Left lung (tissue), 10 donors: ENCODE measurements around the gene SCO1. TPM values are rescaled to one million over a fixed set of nuclear protein-coding genes. Genes with fewer than 3 reads are reported as not detected.

Experiments used
- ATAC-seq: fragments of 200-7000 bp; cut with Tn5 transposase; one replicate; pipeline ENCODE4 v1.9.1; 2020; ENCODE audit warnings: moderate library complexity
- DNase-seq, 4 donors: peaks; one replicate each; pipeline ENCODE4 v3.0.0-alpha.2; 2013 to 2020
- H3K27ac ChIP-seq, 2 donors: fragments of 200-600 bp; sonication (generic) in 1 of 2; one replicate each; pipeline versions ENCODE4 v1.5.0 to v1.8.0; 2020 to 2021
- H3K27me3 ChIP-seq, 2 donors: fragments of 200-600 bp; sonication (generic) in 1 of 2; one replicate each; pipeline versions ENCODE4 v1.5.0 to v1.8.0; 2020 to 2021
- H3K36me3 ChIP-seq, 2 donors: fragments of 200-600 bp; sonication (generic) in 1 of 2; one replicate each; pipeline versions ENCODE4 v1.5.0 to v1.8.0; 2020 to 2021
- H3K4me1 ChIP-seq, 2 donors: fragments of 200-600 bp; one replicate each; pipeline ENCODE4 v1.8.0; 2021
- H3K4me3 ChIP-seq, 2 donors: fragments of 200-600 bp; sonication (generic) in 1 of 2; one replicate each; pipeline versions ENCODE4 v1.5.0 to v1.8.0; 2020 to 2021; ENCODE audit warnings: mild to moderate bottlenecking in 1 of 2
- H3K9me3 ChIP-seq, 2 donors: fragments of 200-600 bp; sonication (generic) in 1 of 2; one replicate each; pipeline versions ENCODE4 v1.5.0 to v1.8.0; 2020 to 2021
- CTCF ChIP-seq, 2 donors: fragments of 200-600 bp; sonication (generic) in 1 of 2; IDR thresholded peaks; one replicate each; pipeline versions ENCODE4 v1.5.0 to v1.8.0; 2021; ENCODE audit warnings: antibody characterized with exemption in 2 of 2
- intact Hi-C, 2 donors: fragments of 100-400 bp; cut with DNase I; formaldehyde crosslinking; loops; one replicate each; pipeline versions ENCODE4 v1.11.2 to v1.14.2; 2022
- polyA plus RNA-seq, 6 donors: library from polyadenylated mRNA; unstranded; fragments of 120-200 nt; gene quantifications; one replicate each; pipeline ENCODE4 v1.2.1, GENCODE V29; 2013; ENCODE audit not compliant: insufficient read length in 6 of 6
- total RNA-seq, 2 donors: library from RNA; stranded (reverse); fragmentation: NEBNext Ultra II Directional; extraction: Animal tissue kit (Norgen Biotek cat#: 25700); gene quantifications; one replicate each; pipeline ENCODE4 v1.2.1, GENCODE V29; 2021
- donor health status: DM: no; HTN: yes; CAD: no.
- donor health status: DM: no; HTN: no; CAD: no.

The SCO1 gene
- total and polyA plus RNA-seq, 8 donors, result 24.5 to 29.6 (median 26.7) TPM

- no peak overlapping the region for H3K27ac ChIP-seq
- no peak for TF ChIP-seq CTCF (IDR thresholded peaks at IDR 0.05)
- H3K36me3 ChIP-seq, result peaks cover 0 to 16% of the 10 kb centered on the region in 2 donors
- H3K4me1 ChIP-seq, result peaks cover 0 to 10% of the 10 kb centered on the region in 2 donors
- H3K9me3 ChIP-seq, result no peaks in the 10 kb centered on the region
- intact Hi-C loops, result no loop called here
- H3K27me3 ChIP-seq, result no peaks in the 10 kb centered on the region
- ATAC-seq (no peak), DNase-seq (no peak)
- H3K4me3 ChIP-seq, result no peak overlapping the region
Measured at GRCh38 chr17:10726196-10726595, 28.9 kb upstream of the SCO1 start.

- H3K27ac ChIP-seq, result no peak overlapping the region
- no peak for TF ChIP-seq CTCF (IDR thresholded peaks at IDR 0.05)
Measured at GRCh38 chr17:10725262-10725661, 27.9 kb upstream of the SCO1 start.

GRCh38 chr17:10724546-10725195, 27.3 kb upstream of the SCO1 start:
- TF ChIP-seq CTCF (IDR thresholded peaks at IDR 0.05), result no peak
- Histone ChIP-seq H3K9me3 (no peaks in the 10 kb centered on the region), H3K27ac (no peak overlapping the region), H3K36me3 (peaks cover 0 to 16% of the 10 kb centered on the region in 2 donors), H3K4me1 (no peaks in the 10 kb centered on the region), H3K27me3 (no peaks in the 10 kb centered on the region), H3K4me3 (no peak overlapping the region)
- DNase-seq (no peak), ATAC-seq (no peak)
- intact Hi-C loops, result no loop called here

More at GRCh38 chr17:10725262-10725661, 27.9 kb upstream of the SCO1 start:
- H3K4me1 ChIP-seq, result peaks cover 0 to under 1% of the 10 kb centered on the region in 2 donors
- peaks cover 0 to 16% of the 10 kb centered on the region in 2 donors for H3K36me3 ChIP-seq
- intact Hi-C loops, result no loop called here
- no peaks in the 10 kb centered on the region for H3K27me3 ChIP-seq
- H3K9me3 ChIP-seq, result no peaks in the 10 kb centered on the region
- no peak for DNase-seq
- no peak for ATAC-seq
- no peak overlapping the region for H3K4me3 ChIP-seq

- no peak overlapping the region for H3K27ac ChIP-seq
- intact Hi-C loops, result no loop called here
- no peaks in the 10 kb centered on the region for H3K4me1 ChIP-seq
- H3K4me3 ChIP-seq, result no peak overlapping the region
- no peaks in the 10 kb centered on the region for H3K9me3 ChIP-seq
- DNase-seq (no peak), ATAC-seq (no peak)
- H3K36me3 ChIP-seq, result peaks cover 0 to 11% of the 10 kb centered on the region in 2 donors
- no peak for TF ChIP-seq CTCF (IDR thresholded peaks at IDR 0.05)
- H3K27me3 ChIP-seq, result no peaks in the 10 kb centered on the region
Measured at GRCh38 chr17:10718547-10718946, 21.2 kb upstream of the SCO1 start.

GRCh38 chr17:10716218-10716617, 18.9 kb upstream of the SCO1 start:
- no peak for ATAC-seq
- H3K36me3 ChIP-seq, result peaks cover 0 to 28% of the 10 kb centered on the region in 2 donors
- H3K9me3 ChIP-seq, result no peaks in the 10 kb centered on the region
- intact Hi-C loops, result no loop called here
- H3K4me3 ChIP-seq, result no peak overlapping the region
- no peak overlapping the region for H3K27ac ChIP-seq
- H3K27me3 ChIP-seq, result no peaks in the 10 kb centered on the region
- no peak for TF ChIP-seq CTCF (IDR thresholded peaks at IDR 0.05)
- no peak for DNase-seq
- no peaks in the 10 kb centered on the region for H3K4me1 ChIP-seq
